Keratinocyte (primary cell): ENCODE measurements around the gene USP10. TPM values are rescaled to one million over a fixed set of nuclear protein-coding genes. Genes with fewer than 3 reads are reported as not detected.

Experiments used
- DNase-seq: peaks from one replicate; pipeline ENCODE4 v3.0.0-alpha.2; 2011; ENCODE audit warnings: low read depth, missing footprints, low spot score
- FAIRE-seq: peaks from 2 replicates; lab custom pipeline; 2011; peaks lifted over from hg19 to GRCh38; lab: Jason Lieb, UNC
- H2AFZ ChIP-seq: 2 replicates; pipeline ENCODE4 v1.6.0; 2012; ENCODE audit warnings: low read length, control low read depth, inconsistent platforms; ENCODE audit not compliant: control insufficient read depth
- H3K27ac ChIP-seq: 2 replicates; pipeline ENCODE4 v1.5.1; 2011; ENCODE audit warnings: low read length; ENCODE audit not compliant: control insufficient read depth, insufficient read depth
- H3K27me3 ChIP-seq: 3 replicates; pipeline ENCODE4 v1.6.0; 2011; ENCODE audit warnings: low read length; ENCODE audit not compliant: control insufficient read depth, insufficient read depth; ENCODE audit errors: extremely low read depth
- H3K36me3 ChIP-seq, 2 experiments: 2 replicates in 1 of 2; 3 replicates in 1 of 2; pipeline ENCODE4 v1.5.1; 2011; ENCODE audit warnings: low read length in 2 of 2, mild to moderate bottlenecking in 1 of 2; ENCODE audit not compliant: control insufficient read depth in 2 of 2, insufficient read depth in 2 of 2; ENCODE audit errors: extremely low read depth in 1 of 2
- H3K4me1 ChIP-seq: 3 replicates; pipeline ENCODE4 v1.5.1; 2011; ENCODE audit warnings: low read length; ENCODE audit not compliant: control insufficient read depth, insufficient read depth; ENCODE audit errors: extremely low read depth
- H3K4me2 ChIP-seq: 3 replicates; pipeline ENCODE4 v1.6.0; 2011; ENCODE audit warnings: low read depth, low read length; ENCODE audit not compliant: control insufficient read depth, insufficient read depth; ENCODE audit errors: extremely low read depth
- H3K4me3 ChIP-seq, 3 experiments: fragments of 200-600 bp in 1 of 3; sonication (generic) in 1 of 3; 2 replicates in 2 of 3; 3 replicates in 1 of 3; pipeline ENCODE4 v1.5.1; 2011 to 2016; ENCODE audit warnings: low read length in 3 of 3, mild to moderate bottlenecking in 3 of 3, control low read depth in 2 of 3, inconsistent platforms in 1 of 3, low read depth in 1 of 3, mixed read lengths in 1 of 3, mixed run types in 1 of 3, moderate library complexity in 1 of 3; ENCODE audit not compliant: control insufficient read depth in 2 of 3, insufficient read depth in 2 of 3; ENCODE audit errors: extremely low read depth in 1 of 3
- H3K79me2 ChIP-seq: 2 replicates; pipeline ENCODE4 v1.6.0; 2012; ENCODE audit warnings: low read length; ENCODE audit not compliant: control insufficient read depth, insufficient read depth
- H3K9ac ChIP-seq: 3 replicates; pipeline ENCODE4 v1.6.0; 2011; ENCODE audit warnings: low read length; ENCODE audit not compliant: control insufficient read depth, insufficient read depth; ENCODE audit errors: extremely low read depth
- H3K9me1 ChIP-seq: 3 replicates; pipeline ENCODE4 v1.6.0; 2011; ENCODE audit warnings: low read length; ENCODE audit not compliant: control insufficient read depth, insufficient read depth; ENCODE audit errors: extremely low read depth
- H3K9me3 ChIP-seq: 2 replicates; pipeline ENCODE4 v1.5.1; 2012; ENCODE audit warnings: low read depth, low read length; ENCODE audit not compliant: control insufficient read depth
- H4K20me1 ChIP-seq: 3 replicates; pipeline ENCODE4 v1.6.0; 2011; ENCODE audit warnings: low read length; ENCODE audit not compliant: control insufficient read depth, insufficient read depth; ENCODE audit errors: extremely low read depth
- EZH2 ChIP-seq: IDR thresholded peaks from one replicate; pipeline ENCODE4 v1.6.1; 2012; ENCODE audit warnings: inconsistent platforms, mild to moderate bottlenecking, low read length, moderate library complexity
- dilution Hi-C: fragments of 300-500 bp; cut with MboI; formaldehyde crosslinking; loops from one replicate; pipeline ENCODE4 v1.7.0; 2020; ENCODE audit warnings: low sequenced_read_pairs; ENCODE audit not compliant: extremely low pct_ligation_motif_present
- polyA plus RNA-seq, 5 experiments: library from polyadenylated mRNA; depleted of rRNA in 3 of 5; stranded (reverse) in 3 of 5; stranded (forward) in 1 of 5; unstranded in 1 of 5; fragments of >200 nt; gene quantifications; 1 replicate in 1 of 5; 2 replicates in 3 of 5; 3 replicates in 1 of 5; pipeline versions ENCODE4 v1.2.1 to v1.2.3, GENCODE V29; 2011 to 2012; ENCODE audit warnings: missing spikeins in 2 of 5, low read depth in 1 of 5, low replicate concordance in 1 of 5
- TF ChIP-seq, protein P1 (sequence below), 3 experiments: IDR thresholded peaks in 1 of 3; conservative IDR thresholded peaks in 1 of 3; optimal IDR thresholded peaks in 1 of 3; 2 replicates in 2 of 3; 3 replicates in 1 of 3; pipeline versions ENCODE3 to v1.5.1; 2011; ENCODE audit warnings: low read length in 3 of 3, mild to moderate bottlenecking in 3 of 3, moderate library complexity in 2 of 3, control low read depth in 1 of 3, inconsistent platforms in 1 of 3; ENCODE audit not compliant: insufficient read depth in 2 of 3; ENCODE audit errors: extremely low read depth in 1 of 3

USP10 gene
- polyA plus RNA-seq, 1 donor (not counting 4 experiments of a cell fraction or from before 2014, with no cell fraction given): 92.0 TPM

DNA sequence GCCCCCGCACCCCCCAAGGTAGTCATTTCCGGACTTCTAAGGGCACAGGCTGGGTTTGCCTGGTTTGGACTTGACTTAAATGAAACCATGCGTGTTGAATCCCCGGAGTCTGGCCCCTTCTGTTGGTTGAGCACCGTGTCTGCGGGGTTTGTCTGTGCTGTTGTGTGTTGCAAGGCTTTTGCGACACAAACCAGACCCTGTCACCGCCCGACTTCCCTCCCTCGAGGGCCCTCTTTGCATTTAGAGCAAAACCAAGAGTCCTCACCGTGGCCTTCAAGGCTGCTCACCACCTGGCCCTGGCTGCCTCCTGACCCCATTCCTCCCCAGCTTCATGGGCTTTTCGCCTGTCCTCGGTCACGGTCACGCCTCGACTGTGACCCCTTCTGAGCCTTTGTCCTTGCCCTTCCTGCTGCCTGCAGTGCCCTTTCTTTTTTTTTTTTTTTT is 127.4 kb downstream of the USP10 start:
- H3K27ac ChIP-seq: no peak overlapping the region
- DNase-seq (no peak), FAIRE-seq (no peak)
- no peak overlapping the region for H2AFZ ChIP-seq
- H3K27me3 ChIP-seq: no peaks in the 10 kb centered on the region
- H3K4me1 ChIP-seq: no peaks in the 10 kb centered on the region
- no peaks in the 10 kb centered on the region for H3K9me1 ChIP-seq
- H3K4me3 ChIP-seq: no peak overlapping the region
- H4K20me1 ChIP-seq: no peaks in the 10 kb centered on the region
- dilution Hi-C loops: no loop called here
- no peak overlapping the region for H3K4me2 ChIP-seq
- no peaks in the 10 kb centered on the region for H3K36me3 ChIP-seq
- no peaks in the 10 kb centered on the region for H3K79me2 ChIP-seq
- TF ChIP-seq EZH2: no peak
- TF ChIP-seq, protein P1, sequence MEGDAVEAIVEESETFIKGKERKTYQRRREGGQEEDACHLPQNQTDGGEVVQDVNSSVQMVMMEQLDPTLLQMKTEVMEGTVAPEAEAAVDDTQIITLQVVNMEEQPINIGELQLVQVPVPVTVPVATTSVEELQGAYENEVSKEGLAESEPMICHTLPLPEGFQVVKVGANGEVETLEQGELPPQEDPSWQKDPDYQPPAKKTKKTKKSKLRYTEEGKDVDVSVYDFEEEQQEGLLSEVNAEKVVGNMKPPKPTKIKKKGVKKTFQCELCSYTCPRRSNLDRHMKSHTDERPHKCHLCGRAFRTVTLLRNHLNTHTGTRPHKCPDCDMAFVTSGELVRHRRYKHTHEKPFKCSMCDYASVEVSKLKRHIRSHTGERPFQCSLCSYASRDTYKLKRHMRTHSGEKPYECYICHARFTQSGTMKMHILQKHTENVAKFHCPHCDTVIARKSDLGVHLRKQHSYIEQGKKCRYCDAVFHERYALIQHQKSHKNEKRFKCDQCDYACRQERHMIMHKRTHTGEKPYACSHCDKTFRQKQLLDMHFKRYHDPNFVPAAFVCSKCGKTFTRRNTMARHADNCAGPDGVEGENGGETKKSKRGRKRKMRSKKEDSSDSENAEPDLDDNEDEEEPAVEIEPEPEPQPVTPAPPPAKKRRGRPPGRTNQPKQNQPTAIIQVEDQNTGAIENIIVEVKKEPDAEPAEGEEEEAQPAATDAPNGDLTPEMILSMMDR (optimal IDR thresholded peaks at IDR 0.05 in 1 of 3, IDR thresholded peaks at IDR 0.05 in 1 of 3, conservative IDR thresholded peaks at IDR 0.05 in 1 of 3; ENCODE audit: extremely low read depth in 1 of 3, insufficient read depth in 2 of 3, low read length in 3 of 3): no peak
- H3K9ac ChIP-seq: no peak overlapping the region
- no peaks in the 10 kb centered on the region for H3K9me3 ChIP-seq

DNA sequence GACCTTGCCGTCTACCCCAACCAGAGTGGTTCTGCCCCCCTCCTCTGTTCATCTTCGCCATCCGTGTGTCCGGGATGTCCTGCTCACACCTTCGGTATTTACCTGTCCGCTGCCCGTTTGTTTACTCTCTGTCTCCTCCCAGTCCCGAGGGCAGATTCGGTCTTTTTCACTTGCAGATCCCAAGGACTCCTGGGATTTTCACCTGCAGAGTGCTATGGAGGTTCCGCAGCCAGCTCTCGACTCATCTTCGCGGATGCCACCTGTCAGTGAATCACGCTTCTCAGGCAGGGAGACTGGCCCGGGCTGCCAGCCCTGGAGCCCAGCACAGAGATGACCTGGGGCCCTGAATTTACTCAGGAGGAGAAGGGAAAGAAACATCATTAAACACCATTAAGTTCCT is 128.1 kb downstream of the USP10 start:
- Histone ChIP-seq H2AFZ (no peak overlapping the region), H3K4me3 (no peak overlapping the region), H3K36me3 (no peaks in the 10 kb centered on the region), H3K4me1 (no peaks in the 10 kb centered on the region), H3K9ac (no peak overlapping the region), H3K79me2 (no peaks in the 10 kb centered on the region), H3K9me1 (no peaks in the 10 kb centered on the region), H3K27me3 (peaks cover 4% of the 10 kb centered on the region), H3K4me2 (no peak overlapping the region), H3K9me3 (no peaks in the 10 kb centered on the region), H3K27ac (no peak overlapping the region), H4K20me1 (no peaks in the 10 kb centered on the region)
- dilution Hi-C loops: no loop called here
- FAIRE-seq (no peak), DNase-seq (no peak)
- TF ChIP-seq, protein P1 (optimal IDR thresholded peaks at IDR 0.05 in 1 of 3, IDR thresholded peaks at IDR 0.05 in 1 of 3, conservative IDR thresholded peaks at IDR 0.05 in 1 of 3; ENCODE audit: extremely low read depth in 1 of 3, insufficient read depth in 2 of 3, low read length in 3 of 3): no peak
- no peak for TF ChIP-seq EZH2
